GM18520 (cell line): ENCODE results near the gene PCDHGB3.

ENCODE experiments used
- ATAC-seq: cut with Tn5 transposase; IDR thresholded peaks from one replicate; pipeline ENCODE4 v1.9.1; 2021; ENCODE audit not compliant: unreplicated experiment

Gene PCDHGB3

DNA sequence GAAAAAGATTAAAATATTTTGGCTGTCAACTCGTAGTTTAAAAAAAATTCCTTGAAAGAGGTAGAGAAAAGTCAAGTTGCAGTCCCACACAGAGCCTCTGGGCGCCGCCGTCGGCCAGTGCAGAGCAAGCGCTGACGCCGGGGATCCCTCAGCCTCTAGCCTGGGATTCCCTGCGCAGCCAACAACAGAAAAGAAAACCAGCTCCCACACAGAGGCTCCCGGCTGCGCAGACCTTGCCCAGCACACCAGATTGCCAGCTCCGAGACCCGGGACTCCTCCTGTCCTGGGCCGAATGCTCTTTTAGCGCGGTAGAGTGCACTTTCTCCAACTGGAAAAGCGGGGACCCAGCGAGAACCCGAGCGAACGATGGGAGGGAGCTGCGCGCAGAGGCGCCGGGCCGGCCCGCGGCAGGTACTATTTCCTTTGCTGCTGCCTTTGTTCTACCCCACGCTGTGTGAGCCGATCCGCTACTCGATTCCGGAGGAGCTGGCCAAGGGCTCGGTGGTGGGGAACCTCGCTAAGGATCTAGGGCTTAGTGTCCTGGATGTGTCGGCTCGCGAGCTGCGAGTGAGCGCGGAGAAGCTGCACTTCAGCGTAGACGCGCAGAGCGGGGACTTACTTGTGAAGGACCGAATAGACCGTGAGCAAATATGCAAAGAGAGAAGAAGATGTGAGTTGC, 47.6 kb downstream of the PCDHGB3 start, which contains the start of gene PCDHGB7:
Gene PCDHGB7 (plus strand): TSS at position 184 of the 679 bp plus-strand sequence. CDS start 183 bp downstream, at position 367.
- ATAC-seq, result peak; percentile 67

DNA sequence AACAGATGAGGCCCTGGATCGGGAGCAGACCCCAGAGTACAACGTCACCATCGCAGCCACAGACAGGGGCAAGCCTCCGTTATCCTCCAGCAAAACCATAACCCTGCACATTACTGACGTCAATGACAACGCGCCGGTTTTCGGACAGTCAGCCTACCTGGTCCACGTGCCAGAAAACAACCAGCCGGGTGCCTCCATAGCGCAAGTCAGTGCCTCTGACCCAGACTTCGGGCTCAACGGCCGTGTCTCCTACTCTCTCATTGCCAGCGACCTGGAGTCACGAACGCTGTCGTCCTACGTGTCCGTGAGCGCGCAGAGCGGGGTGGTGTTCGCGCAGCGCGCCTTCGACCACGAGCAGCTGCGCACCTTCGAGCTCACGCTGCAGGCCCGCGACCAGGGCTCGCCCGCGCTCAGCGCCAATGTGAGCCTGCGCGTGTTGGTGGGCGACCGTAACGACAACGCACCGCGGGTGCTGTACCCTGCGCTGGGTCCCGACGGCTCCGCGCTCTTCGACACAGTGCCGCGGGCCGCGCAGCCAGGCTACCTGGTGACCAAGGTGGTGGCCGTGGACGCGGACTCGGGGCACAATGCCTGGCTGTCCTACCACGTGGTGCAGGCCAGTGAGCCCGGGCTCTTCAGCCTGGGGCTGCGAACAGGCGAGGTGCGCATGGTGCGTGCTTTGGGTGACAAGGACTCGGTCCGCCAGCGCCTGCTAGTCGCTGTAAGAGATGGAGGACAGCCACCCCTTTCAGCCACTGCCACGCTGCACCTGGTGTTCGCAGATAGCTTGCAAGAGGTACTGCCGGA, 49.2 kb downstream of the PCDHGB3 start:
- no peak for ATAC-seq

DNA sequence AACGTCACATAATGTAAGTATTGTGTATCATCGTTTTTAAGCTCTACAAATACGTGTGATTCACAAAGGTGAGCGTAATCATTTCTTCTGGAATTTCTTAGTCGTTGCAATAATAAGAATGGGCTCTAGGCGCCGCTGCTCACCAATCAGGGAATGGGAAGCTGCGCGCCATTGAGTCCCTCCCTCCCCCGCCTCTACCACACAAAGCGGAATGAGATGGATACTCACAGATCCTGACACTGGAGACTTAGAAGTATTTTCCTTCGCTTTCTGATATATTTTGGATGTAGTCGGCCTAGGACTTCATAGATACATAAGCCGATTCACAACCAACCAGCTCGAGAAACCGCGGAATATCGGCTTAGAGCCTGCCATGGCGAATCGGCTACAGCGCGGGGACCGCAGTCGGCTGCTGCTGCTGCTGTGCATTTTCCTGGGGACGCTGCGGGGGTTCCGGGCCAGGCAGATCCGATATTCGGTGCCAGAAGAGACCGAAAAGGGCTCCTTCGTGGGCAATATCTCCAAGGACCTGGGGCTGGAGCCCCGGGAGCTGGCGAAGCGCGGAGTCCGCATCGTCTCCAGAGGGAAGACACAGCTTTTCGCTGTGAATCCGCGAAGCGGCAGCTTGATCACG, 50.9 kb downstream of the PCDHGB3 start, which contains the start of gene PCDHGA11:
Gene PCDHGA11 (plus strand): TSS at position 197 of the 634 bp plus-strand sequence. CDS start 177 bp downstream, at position 374.
- ATAC-seq, result peak; percentile 37

DNA sequence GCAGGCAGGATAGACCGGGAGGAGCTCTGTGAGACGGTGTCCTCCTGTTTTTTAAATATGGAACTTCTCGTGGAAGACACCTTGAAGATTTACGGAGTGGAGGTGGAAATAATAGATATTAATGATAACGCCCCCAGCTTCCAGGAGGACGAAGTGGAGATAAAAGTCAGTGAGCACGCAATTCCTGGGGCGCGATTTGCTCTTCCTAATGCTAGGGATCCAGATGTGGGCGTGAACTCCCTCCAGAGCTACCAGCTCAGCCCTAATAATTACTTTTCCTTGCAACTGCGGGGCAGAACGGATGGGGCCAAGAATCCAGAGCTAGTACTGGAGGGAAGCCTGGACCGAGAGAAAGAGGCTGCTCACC, 51.4 kb downstream of the PCDHGB3 start:
- ATAC-seq, result no peak
